ENCODE results near the gene LEFTY1. TPM values are rescaled to one million over a fixed set of nuclear protein-coding genes. Genes with fewer than 3 reads are reported as not detected.
A peak's percentile ranks its signal among the peaks of the same experiment; 100 is the strongest.
"Not testable (repeated sequence)": the region's sequence is repeated elsewhere in the genome, so short reads cannot be mapped to it uniquely, and the experiment has no call there.

The LEFTY1 gene
- total RNA-seq, 1 donor from 2014 or later = not detected

- no peak for DNase-seq (ENCODE audit: low spot score)
Measured at GRCh38 chr1:225888289-225888897, 553 bp downstream of the LEFTY1 start.

GRCh38 chr1:225887554-225888288, 1.2 kb downstream of the LEFTY1 start:
- not testable (repeated sequence) for DNase-seq (ENCODE audit: low spot score)

- no peak for DNase-seq (ENCODE audit: low spot score)
Measured at GRCh38 chr1:225887030-225887314, 2.0 kb downstream of the LEFTY1 start.

- no peak for DNase-seq (ENCODE audit: low spot score)
Measured at GRCh38 chr1:225886159-225887029, 2.6 kb downstream of the LEFTY1 start.

GRCh38 chr1:225885336-225885735, 3.6 kb downstream of the LEFTY1 start:
- no peak for DNase-seq (ENCODE audit: low spot score)

- no peak for DNase-seq (ENCODE audit: low spot score)
Measured at GRCh38 chr1:225883616-225884265, 5.2 kb downstream of the LEFTY1 start.

GRCh38 chr1:225882694-225883615, 6.0 kb downstream of the LEFTY1 start:
- no peak for DNase-seq (ENCODE audit: low spot score)

GRCh38 chr1:225881959-225882693, 6.8 kb downstream of the LEFTY1 start, which contains the start of gene TMEM63A:
TSS of gene TMEM63A (minus strand) at chr1:225882380. CDS start at chr1:225877580, 4,800 bp downstream.
- DNase-seq (ENCODE audit: low spot score) = peak; percentile 97

GRCh38 chr1:225881081-225881958, 7.6 kb downstream of the LEFTY1 start:
- no peak for DNase-seq (ENCODE audit: low spot score)

- no peak for DNase-seq (ENCODE audit: low spot score)
Measured at GRCh38 chr1:225880636-225881035, 8.3 kb downstream of the LEFTY1 start.

GRCh38 chr1:225880222-225880588, 8.7 kb downstream of the LEFTY1 start:
- no peak for DNase-seq (ENCODE audit: low spot score)

- no peak for DNase-seq (ENCODE audit: low spot score)
Measured at GRCh38 chr1:225879521-225880221, 9.3 kb downstream of the LEFTY1 start.

GRCh38 chr1:225878282-225878681, 10.7 kb downstream of the LEFTY1 start:
- no peak for DNase-seq (ENCODE audit: low spot score)

- DNase-seq (ENCODE audit: low spot score) = no peak
Measured at GRCh38 chr1:225877580-225877979, 11.4 kb downstream of the LEFTY1 start.

- no peak for DNase-seq (ENCODE audit: low spot score)
Measured at GRCh38 chr1:225876900-225877510, 11.9 kb downstream of the LEFTY1 start.

GRCh38 chr1:225875044-225875815, 13.7 kb downstream of the LEFTY1 start:
- no peak for DNase-seq (ENCODE audit: low spot score)

GRCh38 chr1:225874431-225874830, 14.5 kb downstream of the LEFTY1 start:
- DNase-seq (ENCODE audit: low spot score) = no peak
